Epithelial cell of alveolus of lung (primary cell): ENCODE measurements around the gene TUBD1. TPM values are rescaled to one million over a fixed set of nuclear protein-coding genes. Genes with fewer than 3 reads are reported as not detected.

Experiments used
- total RNA-seq: library from RNA; depleted of rRNA; stranded (reverse); fragments of >200 nt; gene quantifications from 2 replicates; pipeline ENCODE4 v1.2.1, GENCODE V29; 2015

TUBD1 gene
- total RNA-seq = 4.3 and 10.4 TPM in 2 replicates

DNA sequence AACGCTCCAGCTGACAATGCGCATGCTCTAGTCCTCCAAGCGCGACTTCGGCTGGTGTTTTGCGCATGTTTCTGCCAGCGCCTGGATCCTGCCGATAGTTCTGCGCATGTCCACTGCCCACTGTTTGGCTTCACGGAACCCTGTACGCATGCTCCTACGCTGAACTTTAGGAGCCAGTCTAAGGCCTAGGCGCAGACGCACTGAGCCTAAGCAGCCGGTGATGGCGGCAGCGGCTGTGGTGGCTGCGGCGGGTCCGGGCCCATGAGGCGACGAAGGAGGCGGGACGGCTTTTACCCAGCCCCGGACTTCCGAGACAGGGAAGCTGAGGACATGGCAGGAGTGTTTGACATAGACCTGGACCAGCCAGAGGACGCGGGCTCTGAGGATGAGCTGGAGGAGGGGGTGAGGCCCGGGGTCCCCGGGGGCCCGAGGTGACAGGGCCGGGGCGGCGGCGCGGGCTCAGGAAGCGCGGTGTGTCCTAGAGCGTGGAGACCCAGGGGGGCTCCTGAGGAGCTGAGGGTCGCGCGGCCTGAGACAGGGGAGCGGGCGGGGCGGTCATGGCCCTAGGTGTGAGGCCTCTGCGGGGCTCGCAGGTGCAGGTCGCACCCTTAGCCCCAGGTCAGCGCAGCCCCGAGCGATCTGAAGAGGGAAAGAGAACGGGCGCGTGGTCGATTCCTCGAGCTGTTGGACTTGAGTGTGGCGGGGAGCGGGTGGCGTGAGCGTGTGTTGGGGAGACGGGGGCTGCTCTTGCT, at the start of gene TUBD1, which contains the start of gene RPS6KB1:
Gene TUBD1 (minus strand): TSS at position 20 of the 752 bp plus-strand sequence. CDS start 1,941 bp downstream, outside the sequence.
Gene RPS6KB1 (plus strand): TSS at position 198 of the 752 bp plus-strand sequence. CDS start 64 bp downstream, at position 262.

Other genes with a start within 250 kb of the TUBD1 start
- gene PTRH2, start 185.5 kb downstream of the TUBD1 start, total RNA-seq = 16.8 and 39.6 TPM in 2 replicates
- 127 and 141 TPM in 2 replicates for gene VMP1, start 185.3 kb downstream of the TUBD1 start, total RNA-seq
- 12.3 and 15.0 TPM in 2 replicates for gene RPS6KB1, start 178 bp upstream of the TUBD1 start, total RNA-seq
- 8.3 and 9.1 TPM in 2 replicates for gene RNFT1, start 71.8 kb upstream of the TUBD1 start, total RNA-seq
- 28.7 and 54.9 TPM in 2 replicates for gene HEATR6, start 186.0 kb upstream of the TUBD1 start, total RNA-seq